Nephron (organoid): Measurements from ENCODE around the gene SCMH1.
A peak's percentile ranks its signal among the peaks of the same experiment; 100 is the strongest.

Source experiments
- H3K27ac Mint-ChIP-seq, 3 experiments: 2 replicates each; pipeline ENCODE4 v1.8.0; 2020; ENCODE audit warnings: mixed read lengths in 3 of 3, mild to moderate bottlenecking in 2 of 3, moderate library complexity in 1 of 3
- H3K27me3 Mint-ChIP-seq: 2 replicates; pipeline ENCODE4 v1.8.0; 2021; ENCODE audit warnings: low read depth, mild to moderate bottlenecking, moderate library complexity, mixed read lengths
- H3K36me3 Mint-ChIP-seq: 2 replicates; pipeline ENCODE4 v1.8.0; 2020; ENCODE audit warnings: low read depth, mixed read lengths
- H3K4me1 Mint-ChIP-seq: 2 replicates; pipeline ENCODE4 v1.8.0; 2020; ENCODE audit warnings: mixed read lengths
- H3K4me3 Mint-ChIP-seq, 3 experiments: 2 replicates each; pipeline ENCODE4 v1.8.0; 2020; ENCODE audit warnings: mild to moderate bottlenecking in 3 of 3, mixed read lengths in 3 of 3, moderate library complexity in 2 of 3
- H3K9me3 Mint-ChIP-seq: 2 replicates; pipeline ENCODE4 v1.8.0; 2020; ENCODE audit warnings: mixed read lengths
- TF ChIP-seq, protein P1 (sequence below), 3 experiments: fragments of 200-600 bp; sonication (generic); IDR thresholded peaks; one replicate each; pipeline ENCODE4 v1.5.0; 2021; ENCODE audit warnings: antibody characterized with exemption in 3 of 3; ENCODE audit not compliant: unreplicated experiment in 3 of 3

SCMH1 gene

GRCh38 chr1:41155105-41155504, 87.0 kb downstream of the SCMH1 start:
- H3K9me3 Mint-ChIP-seq, result no peaks in the 10 kb centered on the region
- peaks cover 17% of the 10 kb centered on the region for H3K36me3 Mint-ChIP-seq
- no peak overlapping the region for H3K27ac Mint-ChIP-seq
- H3K27me3 Mint-ChIP-seq, result no peaks in the 10 kb centered on the region
- TF ChIP-seq, protein P1, sequence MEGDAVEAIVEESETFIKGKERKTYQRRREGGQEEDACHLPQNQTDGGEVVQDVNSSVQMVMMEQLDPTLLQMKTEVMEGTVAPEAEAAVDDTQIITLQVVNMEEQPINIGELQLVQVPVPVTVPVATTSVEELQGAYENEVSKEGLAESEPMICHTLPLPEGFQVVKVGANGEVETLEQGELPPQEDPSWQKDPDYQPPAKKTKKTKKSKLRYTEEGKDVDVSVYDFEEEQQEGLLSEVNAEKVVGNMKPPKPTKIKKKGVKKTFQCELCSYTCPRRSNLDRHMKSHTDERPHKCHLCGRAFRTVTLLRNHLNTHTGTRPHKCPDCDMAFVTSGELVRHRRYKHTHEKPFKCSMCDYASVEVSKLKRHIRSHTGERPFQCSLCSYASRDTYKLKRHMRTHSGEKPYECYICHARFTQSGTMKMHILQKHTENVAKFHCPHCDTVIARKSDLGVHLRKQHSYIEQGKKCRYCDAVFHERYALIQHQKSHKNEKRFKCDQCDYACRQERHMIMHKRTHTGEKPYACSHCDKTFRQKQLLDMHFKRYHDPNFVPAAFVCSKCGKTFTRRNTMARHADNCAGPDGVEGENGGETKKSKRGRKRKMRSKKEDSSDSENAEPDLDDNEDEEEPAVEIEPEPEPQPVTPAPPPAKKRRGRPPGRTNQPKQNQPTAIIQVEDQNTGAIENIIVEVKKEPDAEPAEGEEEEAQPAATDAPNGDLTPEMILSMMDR (IDR thresholded peaks at IDR 0.05; ENCODE audit: unreplicated experiment in 3 of 3), result no peak
- H3K4me3 Mint-ChIP-seq, result no peak overlapping the region
- H3K4me1 Mint-ChIP-seq, result peaks cover 20% of the 10 kb centered on the region

DNA sequence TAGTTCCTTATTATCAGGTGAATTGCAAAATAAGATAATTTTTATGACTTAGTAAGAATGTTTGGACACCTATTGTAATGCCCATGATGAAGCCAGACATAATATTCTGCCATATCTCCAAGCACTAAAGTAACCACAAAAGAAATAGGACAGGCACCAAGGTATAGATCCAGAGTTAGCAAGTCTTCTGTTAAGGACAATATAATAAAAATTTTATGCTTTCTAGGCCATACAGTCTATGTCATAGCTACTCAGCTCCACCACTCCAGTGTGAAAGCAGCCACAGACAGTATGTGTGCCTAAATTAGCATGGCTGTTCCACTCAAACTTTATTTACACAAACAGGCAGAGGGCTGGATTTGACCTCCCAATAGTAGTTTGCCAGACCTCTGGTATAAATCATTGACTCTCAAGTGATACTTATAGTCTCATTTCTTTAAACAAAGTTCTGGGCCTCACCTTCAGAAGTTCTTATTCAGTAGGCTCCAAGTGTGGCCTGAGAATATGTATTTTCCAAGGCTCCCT, 88.3 kb downstream of the SCMH1 start:
- TF ChIP-seq, protein P1 (IDR thresholded peaks at IDR 0.05; ENCODE audit: unreplicated experiment in 3 of 3), result no peak
- peak overlapping the region in 2 of 3 experiments; percentile 58 to 66 for H3K27ac Mint-ChIP-seq
- no peak overlapping the region for H3K4me3 Mint-ChIP-seq

GRCh38 chr1:41152622-41153044, 89.5 kb downstream of the SCMH1 start:
- Mint-ChIP-seq H3K4me1 (peaks cover 20% of the 10 kb centered on the region), H3K9me3 (peaks cover 5% of the 10 kb centered on the region), H3K27ac (peak overlapping the region; percentile 84 to 90 (median 86)), H3K27me3 (no peaks in the 10 kb centered on the region), H3K36me3 (peaks cover 34% of the 10 kb centered on the region), H3K4me3 (no peak overlapping the region)
- TF ChIP-seq, protein P1 (IDR thresholded peaks at IDR 0.05; ENCODE audit: unreplicated experiment in 3 of 3), result no peak

More for the DNA sequence above, 88.3 kb downstream of the SCMH1 start:
- no peaks in the 10 kb centered on the region for H3K27me3 Mint-ChIP-seq
- H3K36me3 Mint-ChIP-seq, result peaks cover 26% of the 10 kb centered on the region
- H3K9me3 Mint-ChIP-seq, result peaks cover 5% of the 10 kb centered on the region
- peaks cover 20% of the 10 kb centered on the region for H3K4me1 Mint-ChIP-seq

DNA sequence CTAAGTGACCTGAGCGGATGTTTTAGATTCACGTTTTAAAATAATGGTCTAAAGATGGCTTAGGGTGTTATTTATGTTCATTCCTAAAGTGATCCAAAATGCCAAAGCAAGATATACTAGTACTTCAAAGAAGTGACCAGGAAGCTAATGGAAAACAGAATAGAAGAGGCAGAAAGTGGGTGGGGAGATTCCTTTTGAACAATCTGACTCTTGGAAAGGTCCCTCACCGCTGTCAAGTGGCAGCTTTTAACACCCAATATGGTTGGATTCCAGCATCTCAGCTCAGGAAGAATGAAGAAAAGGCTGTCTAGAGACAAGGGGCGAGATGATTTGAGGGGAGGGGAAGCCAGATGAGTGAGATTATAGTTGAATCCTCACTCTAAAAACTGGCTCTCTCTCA, 90.3 kb downstream of the SCMH1 start:
- H3K9me3 Mint-ChIP-seq, result peaks cover 5% of the 10 kb centered on the region
- H3K27ac Mint-ChIP-seq, result peak overlapping the region; percentile 84 to 90 (median 86)
- peaks cover 40% of the 10 kb centered on the region for H3K36me3 Mint-ChIP-seq
- H3K4me3 Mint-ChIP-seq, result no peak overlapping the region
- H3K4me1 Mint-ChIP-seq, result peaks cover 20% of the 10 kb centered on the region
- no peaks in the 10 kb centered on the region for H3K27me3 Mint-ChIP-seq
- TF ChIP-seq, protein P1 (IDR thresholded peaks at IDR 0.05; ENCODE audit: unreplicated experiment in 3 of 3), result no peak

- peaks cover 54% of the 10 kb centered on the region for H3K36me3 Mint-ChIP-seq
- no peaks in the 10 kb centered on the region for H3K27me3 Mint-ChIP-seq
- H3K27ac Mint-ChIP-seq, result no peak overlapping the region
- no peak overlapping the region for H3K4me3 Mint-ChIP-seq
- H3K4me1 Mint-ChIP-seq, result peaks cover 20% of the 10 kb centered on the region
- peaks cover 7% of the 10 kb centered on the region for H3K9me3 Mint-ChIP-seq
- TF ChIP-seq, protein P1 (IDR thresholded peaks at IDR 0.05; ENCODE audit: unreplicated experiment in 3 of 3), result no peak
Measured at GRCh38 chr1:41149570-41149969, 92.5 kb downstream of the SCMH1 start.

DNA sequence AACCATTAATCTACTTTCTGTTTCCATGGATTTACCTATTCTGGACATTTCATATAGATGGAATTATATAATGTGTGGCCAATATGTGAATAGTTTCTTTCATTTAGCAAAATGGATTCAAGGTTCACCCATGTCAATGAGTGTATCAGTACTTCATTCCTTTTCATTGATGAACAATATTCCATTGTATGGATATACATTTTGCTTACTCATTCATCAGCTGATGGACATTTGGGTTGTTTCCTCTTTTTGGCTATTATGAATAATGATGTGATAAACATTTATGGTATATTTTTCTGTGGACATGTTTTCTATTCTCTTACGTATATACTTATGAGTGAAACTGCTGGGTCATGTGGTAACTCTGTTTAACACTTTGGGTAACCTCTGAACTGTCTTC, 97.8 kb downstream of the SCMH1 start:
- TF ChIP-seq, protein P1 (IDR thresholded peaks at IDR 0.05; ENCODE audit: unreplicated experiment in 3 of 3), result no peak
- no peak overlapping the region for H3K27ac Mint-ChIP-seq
- no peaks in the 10 kb centered on the region for H3K27me3 Mint-ChIP-seq
- peaks cover 85% of the 10 kb centered on the region for H3K36me3 Mint-ChIP-seq
- H3K4me1 Mint-ChIP-seq, result no peaks in the 10 kb centered on the region
- H3K9me3 Mint-ChIP-seq, result peaks cover 40% of the 10 kb centered on the region
- H3K4me3 Mint-ChIP-seq, result no peak overlapping the region
